Body of pancreas (tissue), 4 donors: ENCODE measurements around the gene LVRN. TPM values are rescaled to one million over a fixed set of nuclear protein-coding genes. Genes with fewer than 3 reads are reported as not detected.

Source experiments
- ATAC-seq: fragments of 150-250 bp; one replicate; pipeline ENCODE4 v1.9.1; 2016
- DNase-seq, 4 donors: peaks; one replicate each; pipeline ENCODE4 v3.0.0-alpha.2; 2019
- H3K27ac ChIP-seq, 4 donors: fragments of 200-600 bp; sonication (generic); 1 replicate in 3 of 4; 2 replicates in 1 of 4; pipeline versions ENCODE4 v1.5.1 to v1.6.1; 2016 to 2019; ENCODE audit warnings: mild to moderate bottlenecking in 1 of 4, mixed read lengths in 1 of 4, moderate library complexity in 1 of 4
- H3K27me3 ChIP-seq, 2 donors: fragments of 200-600 bp; sonication (generic); one replicate each; pipeline ENCODE4 v1.6.0; 2016; ENCODE audit warnings: mild to moderate bottlenecking in 1 of 2
- H3K36me3 ChIP-seq, 2 donors: fragments of 200-600 bp; sonication (generic); replicated peaks in 1 of 2; 2 replicates each; pipeline ENCODE4 v1.5.1; 2016; ENCODE audit warnings: low read depth in 2 of 2; ENCODE audit not compliant: insufficient read depth in 1 of 2
- H3K4me1 ChIP-seq: fragments of 200-600 bp; sonication (generic); one replicate; pipeline ENCODE4 v1.6.0; 2016
- H3K4me3 ChIP-seq, 2 donors: fragments of 200-600 bp; sonication (generic); 1 replicate in 1 of 2; 2 replicates in 1 of 2; pipeline ENCODE4 v1.5.1; 2016 to 2019
- H3K9me3 ChIP-seq, 3 donors: fragments of 200-600 bp; sonication (generic); 1 replicate in 2 of 3; 2 replicates in 1 of 3; pipeline ENCODE4 v1.5.1; 2016
- POLR2A ChIP-seq, 3 donors: fragments of 450-650 bp; IDR thresholded peaks; one replicate each; pipeline ENCODE4 v1.6.1; 2016; ENCODE audit warnings: antibody characterized with exemption in 3 of 3, mild to moderate bottlenecking in 2 of 3
- WGBS, 2 donors: methylation state at CpG; one replicate each; pipeline ENCODE4 v1.1.5; 2017; 5-methylcytosine and 5-hydroxymethylcytosine counted together
- intact Hi-C: fragments of 100-400 bp; cut with DNase I; formaldehyde crosslinking; loops from one replicate; pipeline ENCODE4 v1.15.1; 2023
- total RNA-seq, 2 donors: library from RNA; depleted of rRNA; stranded (reverse); fragments of >200 nt; gene quantifications; one replicate each; pipeline ENCODE4 v1.1.0, GENCODE V29; 2016
- TF ChIP-seq, protein P1 (sequence below), 7 experiments: fragments of 450-650 bp in 4 of 7; fragments of 200-600 bp in 3 of 7; sonication (generic) in 3 of 7; IDR thresholded peaks; one replicate each; pipeline ENCODE4 v1.5.1; 2016 to 2019; ENCODE audit warnings: antibody characterized with exemption in 7 of 7

LVRN gene
- total RNA-seq, 2 donors from 2014 or later = 0.52 to 2.0 TPM

DNA sequence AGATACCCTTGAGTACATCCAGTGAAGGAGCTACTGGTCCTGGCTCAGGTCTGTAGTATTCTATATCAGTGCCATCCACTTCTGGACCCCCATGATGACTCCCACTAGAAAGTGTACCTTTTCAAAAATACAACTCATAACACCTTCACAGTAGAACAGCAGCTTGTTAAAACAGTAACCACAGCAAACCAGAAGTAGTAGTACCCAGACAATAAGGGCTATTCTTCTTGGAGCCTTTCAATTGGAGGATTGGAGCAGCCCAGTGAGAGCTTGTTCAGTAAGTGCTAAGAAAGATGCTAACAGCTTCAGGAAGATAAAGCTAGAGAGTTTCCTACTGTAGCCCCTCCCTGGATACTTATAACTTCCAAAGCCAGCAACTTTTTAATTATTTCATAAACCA, 80.1 kb downstream of the LVRN start:
- intact Hi-C loops = no loop called here
- no peak for ATAC-seq

DNA sequence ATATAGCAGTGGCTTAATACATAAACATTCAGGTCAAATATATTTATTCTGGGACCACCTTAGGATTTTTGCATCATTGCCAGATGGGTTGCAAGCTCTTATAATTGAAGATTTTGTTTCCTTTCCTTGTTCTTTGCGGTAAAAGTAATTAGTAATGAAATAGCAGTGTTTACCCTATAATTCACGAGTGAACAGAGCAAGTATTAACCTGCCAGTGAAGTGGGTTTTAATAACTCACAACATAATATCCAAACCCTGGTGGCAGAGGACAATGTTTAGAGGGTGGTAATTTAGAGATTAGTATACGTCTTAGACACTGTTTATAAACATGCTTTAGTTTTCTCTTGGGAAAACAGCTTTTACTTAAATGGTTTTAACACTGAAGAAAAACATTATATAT, 81.8 kb downstream of the LVRN start:
- DNase-seq (no peak), ATAC-seq (no peak)
- intact Hi-C loops = no loop called here
- H3K9me3 ChIP-seq = no peaks in the 10 kb centered on the region
- TF ChIP-seq, protein P1, sequence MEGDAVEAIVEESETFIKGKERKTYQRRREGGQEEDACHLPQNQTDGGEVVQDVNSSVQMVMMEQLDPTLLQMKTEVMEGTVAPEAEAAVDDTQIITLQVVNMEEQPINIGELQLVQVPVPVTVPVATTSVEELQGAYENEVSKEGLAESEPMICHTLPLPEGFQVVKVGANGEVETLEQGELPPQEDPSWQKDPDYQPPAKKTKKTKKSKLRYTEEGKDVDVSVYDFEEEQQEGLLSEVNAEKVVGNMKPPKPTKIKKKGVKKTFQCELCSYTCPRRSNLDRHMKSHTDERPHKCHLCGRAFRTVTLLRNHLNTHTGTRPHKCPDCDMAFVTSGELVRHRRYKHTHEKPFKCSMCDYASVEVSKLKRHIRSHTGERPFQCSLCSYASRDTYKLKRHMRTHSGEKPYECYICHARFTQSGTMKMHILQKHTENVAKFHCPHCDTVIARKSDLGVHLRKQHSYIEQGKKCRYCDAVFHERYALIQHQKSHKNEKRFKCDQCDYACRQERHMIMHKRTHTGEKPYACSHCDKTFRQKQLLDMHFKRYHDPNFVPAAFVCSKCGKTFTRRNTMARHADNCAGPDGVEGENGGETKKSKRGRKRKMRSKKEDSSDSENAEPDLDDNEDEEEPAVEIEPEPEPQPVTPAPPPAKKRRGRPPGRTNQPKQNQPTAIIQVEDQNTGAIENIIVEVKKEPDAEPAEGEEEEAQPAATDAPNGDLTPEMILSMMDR (IDR thresholded peaks at IDR 0.05) = no peak
- TF ChIP-seq POLR2A (IDR thresholded peaks at IDR 0.05) = no peak
- no peaks in the 10 kb centered on the region for H3K36me3 ChIP-seq
- no peak overlapping the region for H3K4me3 ChIP-seq
- no peaks in the 10 kb centered on the region for H3K4me1 ChIP-seq
- 57 to 65% methylated on average over 3 of the region's 3 CpGs for WGBS, 2 donors
- no peak overlapping the region for H3K27ac ChIP-seq
- no peaks in the 10 kb centered on the region for H3K27me3 ChIP-seq

More for the DNA sequence above, 80.1 kb downstream of the LVRN start:
- no peak for TF ChIP-seq POLR2A (IDR thresholded peaks at IDR 0.05)
- TF ChIP-seq, protein P1 (IDR thresholded peaks at IDR 0.05) = no peak
- Histone ChIP-seq H3K27ac (no peak overlapping the region), H3K36me3 (no peaks in the 10 kb centered on the region), H3K27me3 (no peaks in the 10 kb centered on the region), H3K4me1 (no peaks in the 10 kb centered on the region), H3K9me3 (no peaks in the 10 kb centered on the region), H3K4me3 (no peak overlapping the region)
- no peak for DNase-seq

DNA sequence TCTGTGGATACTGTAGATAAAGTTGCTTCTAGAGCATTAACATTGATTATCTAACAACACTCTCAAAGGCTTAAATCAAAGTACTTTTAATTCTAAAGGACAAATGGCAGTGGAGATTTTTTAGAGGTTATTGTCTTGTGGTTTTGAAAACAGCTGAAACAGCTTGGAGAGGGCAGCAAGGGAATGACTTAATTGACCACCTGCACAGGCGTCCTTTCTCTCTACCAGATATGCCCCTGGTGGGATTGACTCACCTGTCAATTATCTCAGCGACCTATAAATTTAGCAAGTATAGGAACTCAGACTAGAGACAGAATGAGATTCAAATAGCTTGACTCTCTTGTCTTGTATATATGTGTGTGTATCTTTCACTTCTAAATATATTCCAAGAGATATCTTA, 83.5 kb downstream of the LVRN start:
- intact Hi-C loops = no loop called here
- Histone ChIP-seq H3K4me1 (no peaks in the 10 kb centered on the region), H3K36me3 (no peaks in the 10 kb centered on the region), H3K4me3 (no peak overlapping the region), H3K27ac (no peak overlapping the region), H3K27me3 (no peaks in the 10 kb centered on the region), H3K9me3 (no peaks in the 10 kb centered on the region)
- no peak for DNase-seq
- 43 to 59% methylated on average over 2 of the region's 2 CpGs for WGBS, 2 donors
- no peak for TF ChIP-seq POLR2A (IDR thresholded peaks at IDR 0.05)
- TF ChIP-seq, protein P1 (IDR thresholded peaks at IDR 0.05) = no peak
- ATAC-seq = no peak

DNA sequence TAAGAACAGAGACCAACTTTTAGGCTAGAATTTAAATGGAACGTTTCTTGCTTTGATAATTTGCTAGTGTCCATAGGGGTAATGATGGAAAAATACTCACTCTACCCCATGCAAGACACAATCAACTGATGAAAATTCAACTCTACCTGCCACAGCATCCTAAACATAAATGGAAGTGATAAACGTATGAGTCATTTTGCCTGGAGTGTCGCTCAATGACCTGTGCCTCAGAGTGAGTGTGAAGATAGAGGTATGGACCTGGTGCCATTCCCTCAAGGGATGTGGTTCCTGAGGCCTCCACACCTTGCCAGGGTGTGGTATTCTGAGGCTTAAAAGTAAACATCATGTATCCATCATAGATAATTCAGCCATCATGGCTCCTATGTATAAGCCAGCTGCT, 84.0 kb downstream of the LVRN start:
- no peaks in the 10 kb centered on the region for H3K9me3 ChIP-seq
- no peaks in the 10 kb centered on the region for H3K36me3 ChIP-seq
- H3K27me3 ChIP-seq = no peaks in the 10 kb centered on the region
- TF ChIP-seq, protein P1 (IDR thresholded peaks at IDR 0.05) = no peak
- TF ChIP-seq POLR2A (IDR thresholded peaks at IDR 0.05) = no peak
- no peak overlapping the region for H3K4me3 ChIP-seq
- WGBS, 2 donors = 69 to 70% methylated on average over 3 of the region's 3 CpGs
- DNase-seq = no peak
- intact Hi-C loops = no loop called here
- no peaks in the 10 kb centered on the region for H3K4me1 ChIP-seq
- H3K27ac ChIP-seq = no peak overlapping the region
- no peak for ATAC-seq

DNA sequence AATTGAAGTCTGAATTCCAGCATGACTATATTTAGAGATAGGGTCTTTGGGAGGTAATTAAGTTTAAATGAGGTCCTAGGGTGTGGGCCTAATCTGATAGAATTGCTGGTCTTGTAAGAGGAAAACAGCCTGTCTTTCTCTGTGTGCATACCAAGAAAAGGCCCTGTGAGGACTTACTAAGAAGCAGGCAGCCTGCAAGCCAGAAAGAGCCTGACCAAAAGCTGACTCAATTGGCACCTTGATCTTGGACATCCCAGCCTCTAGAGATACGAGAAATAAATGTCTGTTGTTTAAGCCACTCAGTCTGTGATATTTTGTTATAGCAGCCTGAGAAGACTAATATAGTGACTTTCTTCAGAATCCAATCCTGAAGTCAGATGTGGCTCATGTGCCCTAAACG, 84.5 kb downstream of the LVRN start:
- H3K27ac ChIP-seq = no peak overlapping the region
- no peaks in the 10 kb centered on the region for H3K27me3 ChIP-seq
- H3K4me3 ChIP-seq = no peak overlapping the region
- DNase-seq = no peak
- no peaks in the 10 kb centered on the region for H3K4me1 ChIP-seq
- no peak for ATAC-seq
- no peak for TF ChIP-seq POLR2A (IDR thresholded peaks at IDR 0.05)
- TF ChIP-seq, protein P1 (IDR thresholded peaks at IDR 0.05) = no peak
- 61 to 80% methylated on average over 2 of the region's 2 CpGs for WGBS, 2 donors
- intact Hi-C loops = no loop called here
- no peaks in the 10 kb centered on the region for H3K9me3 ChIP-seq
- H3K36me3 ChIP-seq = no peaks in the 10 kb centered on the region
